Smooth muscle cell (in vitro differentiated cells): ENCODE data around the gene BICD1. TPM values are rescaled to one million over a fixed set of nuclear protein-coding genes. Genes with fewer than 3 reads are reported as not detected.

Experiments used
- DNase-seq: peaks from one replicate; lab custom pipeline; 2025; ENCODE audit not compliant: unreplicated experiment; lab: John Stamatoyannopoulos, UW
- H2AFZ ChIP-seq: fragments of 200-600 bp; sonication (generic); 2 replicates; pipeline ENCODE4 v1.6.0; 2016; ENCODE audit warnings: antibody characterized with exemption, low read depth, mild to moderate bottlenecking
- H3F3A ChIP-seq: fragments of 200-600 bp; sonication (generic); 2 replicates; pipeline ENCODE4 v1.6.0; 2017; ENCODE audit warnings: antibody characterized with exemption, low read depth
- H3K27ac ChIP-seq: fragments of 200-600 bp; sonication (generic); 2 replicates; pipeline ENCODE4 v1.5.1; 2016; ENCODE audit warnings: low read depth, mild to moderate bottlenecking
- H3K27me3 ChIP-seq: fragments of 200-600 bp; sonication (generic); 2 replicates; pipeline ENCODE4 v1.6.1; 2016; ENCODE audit warnings: low read depth, mild to moderate bottlenecking
- H3K36me3 ChIP-seq: fragments of 200-600 bp; sonication (generic); 2 replicates; pipeline ENCODE4 v1.5.1; 2016; ENCODE audit warnings: low read depth
- H3K4me1 ChIP-seq: fragments of 200-600 bp; sonication (generic); 2 replicates; pipeline ENCODE4 v1.5.1; 2016; ENCODE audit warnings: low read depth
- H3K4me2 ChIP-seq: fragments of 200-600 bp; sonication (generic); 2 replicates; pipeline ENCODE4 v1.6.0; 2016; ENCODE audit warnings: mild to moderate bottlenecking
- H3K4me3 ChIP-seq: fragments of 200-600 bp; sonication (generic); 2 replicates; pipeline ENCODE4 v1.5.1; 2016; ENCODE audit warnings: mild to moderate bottlenecking
- H3K79me2 ChIP-seq: fragments of 200-600 bp; sonication (generic); 2 replicates; pipeline ENCODE4 v1.6.0; 2016; ENCODE audit warnings: low read depth, mild to moderate bottlenecking
- H3K9ac ChIP-seq: fragments of 200-600 bp; sonication (generic); 2 replicates; pipeline ENCODE4 v1.6.0; 2016; ENCODE audit warnings: low read depth
- H3K9me3 ChIP-seq: fragments of 200-600 bp; sonication (generic); replicated peaks from 2 replicates; pipeline ENCODE4 v1.5.1; 2016; ENCODE audit warnings: low read depth
- H4K20me1 ChIP-seq: fragments of 200-600 bp; sonication (generic); 2 replicates; pipeline ENCODE4 v1.6.0; 2016; ENCODE audit warnings: low read depth
- WGBS: methylation state at CpG from one replicate; pipeline ENCODE4 v1.1.7; 2016; ENCODE audit warnings: low lambda C conversion rate; 5-methylcytosine and 5-hydroxymethylcytosine counted together
- polyA plus RNA-seq: library from polyadenylated mRNA; unstranded; fragments of >200 nt; fragmentation: Nextera tagmentation; extraction: Ambion mirVana; gene quantifications from 2 replicates; pipeline ENCODE4 v1.2.1, GENCODE V29; 2016
- total RNA-seq: library from RNA; depleted of rRNA; stranded (reverse); fragments of >200 nt; gene quantifications from 2 replicates; pipeline ENCODE4 v1.2.3, GENCODE V29; 2014
- TF ChIP-seq, protein P1 (sequence below): fragments of 200-600 bp; sonication (generic); IDR thresholded peaks from 2 replicates; pipeline ENCODE4 v1.5.1; 2017; ENCODE audit warnings: borderline replicate concordance, mild to moderate bottlenecking, antibody characterized with exemption; ENCODE audit not compliant: insufficient read depth, poor library complexity, severe bottlenecking

BICD1 gene
- total and polyA plus RNA-seq, 2 experiments from 2014 or later = 6.5 to 11.5 TPM

- Histone ChIP-seq H2AFZ (no peak overlapping the region), H3K9me3 (no peaks in the 10 kb centered on the region), H3K27me3 (no peaks in the 10 kb centered on the region), H3K9ac (no peak overlapping the region), H3K36me3 (no peaks in the 10 kb centered on the region), H3K4me3 (no peak overlapping the region), H3K4me2 (no peak overlapping the region), H4K20me1 (peaks cover 9% of the 10 kb centered on the region), H3K4me1 (peaks cover 25% of the 10 kb centered on the region), H3F3A (no peaks in the 10 kb centered on the region), H3K79me2 (peaks cover 7% of the 10 kb centered on the region), H3K27ac (no peak overlapping the region)
- DNase-seq = no peak
- WGBS = 93% methylated on average over 2 of the region's 2 CpGs
- TF ChIP-seq, protein P1, sequence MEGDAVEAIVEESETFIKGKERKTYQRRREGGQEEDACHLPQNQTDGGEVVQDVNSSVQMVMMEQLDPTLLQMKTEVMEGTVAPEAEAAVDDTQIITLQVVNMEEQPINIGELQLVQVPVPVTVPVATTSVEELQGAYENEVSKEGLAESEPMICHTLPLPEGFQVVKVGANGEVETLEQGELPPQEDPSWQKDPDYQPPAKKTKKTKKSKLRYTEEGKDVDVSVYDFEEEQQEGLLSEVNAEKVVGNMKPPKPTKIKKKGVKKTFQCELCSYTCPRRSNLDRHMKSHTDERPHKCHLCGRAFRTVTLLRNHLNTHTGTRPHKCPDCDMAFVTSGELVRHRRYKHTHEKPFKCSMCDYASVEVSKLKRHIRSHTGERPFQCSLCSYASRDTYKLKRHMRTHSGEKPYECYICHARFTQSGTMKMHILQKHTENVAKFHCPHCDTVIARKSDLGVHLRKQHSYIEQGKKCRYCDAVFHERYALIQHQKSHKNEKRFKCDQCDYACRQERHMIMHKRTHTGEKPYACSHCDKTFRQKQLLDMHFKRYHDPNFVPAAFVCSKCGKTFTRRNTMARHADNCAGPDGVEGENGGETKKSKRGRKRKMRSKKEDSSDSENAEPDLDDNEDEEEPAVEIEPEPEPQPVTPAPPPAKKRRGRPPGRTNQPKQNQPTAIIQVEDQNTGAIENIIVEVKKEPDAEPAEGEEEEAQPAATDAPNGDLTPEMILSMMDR = no peak
Measured at GRCh38 chr12:32135967-32136366, 29.3 kb downstream of the BICD1 start.

DNA sequence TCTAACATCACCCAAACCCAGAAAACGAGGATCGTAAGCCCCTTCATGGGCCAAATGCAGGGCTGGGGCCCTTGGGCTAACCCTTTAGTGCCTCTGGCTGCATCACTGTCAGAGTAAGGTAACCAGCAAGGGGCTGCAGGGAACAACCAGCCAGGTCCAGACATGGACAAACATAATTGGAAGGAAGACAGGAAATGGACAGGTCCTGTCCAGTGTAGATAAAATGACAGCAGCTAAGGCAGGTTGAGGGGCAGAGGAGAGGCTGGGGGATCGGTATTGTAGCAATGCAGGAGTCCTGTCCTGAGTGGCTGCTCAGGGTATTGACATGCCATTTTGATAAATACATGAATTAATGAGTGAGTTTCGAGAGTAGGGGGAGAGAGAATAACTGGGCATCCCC lies 29.8 kb downstream of the BICD1 start:
- no peak overlapping the region for H3K4me3 ChIP-seq
- H3K36me3 ChIP-seq = no peaks in the 10 kb centered on the region
- peaks cover 25% of the 10 kb centered on the region for H3K4me1 ChIP-seq
- TF ChIP-seq, protein P1 = no peak
- H3K79me2 ChIP-seq = peaks cover 8% of the 10 kb centered on the region
- H4K20me1 ChIP-seq = peaks cover 9% of the 10 kb centered on the region
- no peak overlapping the region for H3K27ac ChIP-seq
- DNase-seq = no peak
- H3K9ac ChIP-seq = no peak overlapping the region
- H3F3A ChIP-seq = no peaks in the 10 kb centered on the region
- H2AFZ ChIP-seq = no peak overlapping the region
- H3K9me3 ChIP-seq = no peaks in the 10 kb centered on the region
- 83% methylated on average over 4 of the region's 4 CpGs for WGBS
- H3K27me3 ChIP-seq = no peaks in the 10 kb centered on the region
- no peak overlapping the region for H3K4me2 ChIP-seq

- Histone ChIP-seq H3K4me3 (peak overlapping the region; percentile 49), H3K27ac (peak overlapping the region; percentile 15), H3K4me1 (peaks cover 25% of the 10 kb centered on the region), H3K79me2 (peaks cover 16% of the 10 kb centered on the region), H3K9ac (peak overlapping the region; percentile 36), H2AFZ (peak overlapping the region; percentile 81), H3K36me3 (no peaks in the 10 kb centered on the region), H3F3A (no peaks in the 10 kb centered on the region), H3K4me2 (peak overlapping the region; percentile 85), H3K9me3 (no peaks in the 10 kb centered on the region), H3K27me3 (no peaks in the 10 kb centered on the region), H4K20me1 (peaks cover 20% of the 10 kb centered on the region)
- 4% methylated on average over 2 of the region's 2 CpGs for WGBS
- TF ChIP-seq, protein P1 = no peak
- no peak for DNase-seq
Measured at GRCh38 chr12:32139064-32139421, 32.4 kb downstream of the BICD1 start.

GRCh38 chr12:32140877-32141276 lies 34.2 kb downstream of the BICD1 start:
- Histone ChIP-seq H4K20me1 (peaks cover 17% of the 10 kb centered on the region), H3K9ac (no peak overlapping the region), H3K27ac (no peak overlapping the region), H3K4me1 (peaks cover 25% of the 10 kb centered on the region), H3K4me2 (no peak overlapping the region), H2AFZ (no peak overlapping the region), H3K36me3 (no peaks in the 10 kb centered on the region), H3K79me2 (peaks cover 19% of the 10 kb centered on the region), H3K27me3 (no peaks in the 10 kb centered on the region), H3K9me3 (no peaks in the 10 kb centered on the region), H3K4me3 (no peak overlapping the region), H3F3A (no peaks in the 10 kb centered on the region)
- TF ChIP-seq, protein P1 = no peak
- no peak for DNase-seq
- 96% methylated on average over 12 of the region's 12 CpGs for WGBS
